Heart left ventricle (tissue), 16 donors: Measurements from ENCODE around the gene TRMT44. TPM values are rescaled to one million over a fixed set of nuclear protein-coding genes. Genes with fewer than 3 reads are reported as not detected.

ENCODE experiments used
- ATAC-seq, 4 donors: fragments of 200-7000 bp; cut with Tn5 transposase; one replicate each; pipeline ENCODE4 v1.9.1; 2020 to 2022; ENCODE audit warnings: moderate library complexity in 4 of 4, mild to moderate bottlenecking in 3 of 4, moderate number of reproducible peaks in 1 of 4
- DNase-seq, 5 donors: peaks; one replicate each; pipeline ENCODE4 v3.0.0-alpha.2; 2020
- H3K27ac ChIP-seq, 12 donors: fragments of 200-600 bp; sonication (generic) in 4 of 12; one replicate each; pipeline versions ENCODE4 v1.5.0 to v1.8.0; 2016 to 2022; ENCODE audit warnings: mild to moderate bottlenecking in 2 of 12
- H3K27me3 ChIP-seq, 9 donors: fragments of 200-600 bp; sonication (generic) in 2 of 9; one replicate each; pipeline versions ENCODE4 v1.5.1 to v1.8.0; 2016 to 2022; ENCODE audit warnings: mild to moderate bottlenecking in 3 of 9
- H3K36me3 ChIP-seq, 9 donors: fragments of 200-600 bp; sonication (generic) in 2 of 9; one replicate each; pipeline versions ENCODE4 v1.5.0 to v1.8.0; 2018 to 2022; ENCODE audit warnings: mild to moderate bottlenecking in 2 of 9
- H3K4me1 ChIP-seq, 12 donors: fragments of 200-600 bp; sonication (generic) in 4 of 12; one replicate each; pipeline versions ENCODE4 v1.5.0 to v1.8.0; 2016 to 2022; ENCODE audit warnings: mild to moderate bottlenecking in 3 of 12
- H3K4me3 ChIP-seq, 12 donors: fragments of 200-600 bp; sonication (generic) in 4 of 12; one replicate each; pipeline versions ENCODE4 v1.5.0 to v1.8.0; 2017 to 2022; ENCODE audit warnings: mild to moderate bottlenecking in 9 of 12, moderate library complexity in 4 of 12
- H3K9me3 ChIP-seq, 12 donors: fragments of 200-600 bp; sonication (generic) in 4 of 12; one replicate each; pipeline versions ENCODE4 v1.5.0 to v1.8.0; 2016 to 2022; ENCODE audit warnings: mild to moderate bottlenecking in 1 of 12
- POLR2A ChIP-seq, 2 donors: fragments of 450-650 bp; IDR thresholded peaks; one replicate each; pipeline ENCODE4 v1.6.1; 2017; ENCODE audit warnings: antibody characterized with exemption in 2 of 2, mild to moderate bottlenecking in 2 of 2, moderate library complexity in 2 of 2
- WGBS, 4 donors: extraction: QIAGEN DNeasy Blood & Tissue Kit in 2 of 4; methylation state at CpG; one replicate each; pipeline versions ENCODE4 v1.1.5 to v1.1.7; 2013 to 2018; 5-methylcytosine and 5-hydroxymethylcytosine counted together
- intact Hi-C, 10 donors: fragments of 100-400 bp; cut with DNase I; formaldehyde crosslinking; loops; one replicate each; pipeline versions ENCODE4 v1.11.1 to v1.14.2; 2022
- polyA plus RNA-seq, 2 donors: library from polyadenylated mRNA; stranded (reverse); fragments of 200-250 nt; gene quantifications; one replicate each; pipeline ENCODE4 v1.2.3, GENCODE V29; 2013
- total RNA-seq, 9 donors: library from RNA; depleted of rRNA in 2 of 9; stranded (reverse); fragments of >200 nt in 2 of 9; fragmentation: NEBNext Ultra II Directional in 3 of 9; extraction: Animal tissue kit (Norgen Biotek cat#: 25700) in 3 of 9; gene quantifications; one replicate each; pipeline versions ENCODE4 v1.1.0 to v1.2.4, GENCODE V29; 2016 to 2023
- TF ChIP-seq, protein P1 (sequence below), 12 donors: fragments of 200-600 bp; sonication (generic) in 4 of 12; IDR thresholded peaks; one replicate each; pipeline versions ENCODE4 v1.5.0 to v1.8.0; 2018 to 2022; ENCODE audit warnings: antibody characterized with exemption in 12 of 12, mild to moderate bottlenecking in 5 of 12
- donor health status: ischemic (EF 13 %, LVEDD 7.1; RV severe dilation, severe dysfunction).
- donor health status: healthy with polysubstance abuse.
- donor health status: DM: no; HTN: yes; CAD: no.
- donor health status: DM: no; HTN: no; CAD: no.
- donor health status: ischemic (EF 25% LVEDD 6.9; RV normal size, moderate dysfunction).
- donor health status: ischemic (EF 25% LVEDD 5.7; RV mildly dilated, moderate dysfunction).
- donor health status: healthy.
- donor health status: DM: yes; HTN: yes; CAD: no.
- donor health status: ischemic (EF 35%, LVEDD 5.7; RV mildly dilated, moderate dysfunction).
- donor health status: nonischemic (EF 11% LVEDD 7.7; RV severe dilation, severe dysfunction).
- donor health status: DM: yes; HTN: yes; CAD: no.
- donor health status: PGD.
- donor health status: ischemic (EF 29% LVEDD 5.4; RV normal size, mild dysfunction).
- donor health status: nonischemic (EF 23%, LVEDD 6.1; RV moderate dilation, normal function).

The TRMT44 gene
- total and polyA plus RNA-seq, 11 donors, result 6.1 to 11.7 (median 8.3) TPM

DNA sequence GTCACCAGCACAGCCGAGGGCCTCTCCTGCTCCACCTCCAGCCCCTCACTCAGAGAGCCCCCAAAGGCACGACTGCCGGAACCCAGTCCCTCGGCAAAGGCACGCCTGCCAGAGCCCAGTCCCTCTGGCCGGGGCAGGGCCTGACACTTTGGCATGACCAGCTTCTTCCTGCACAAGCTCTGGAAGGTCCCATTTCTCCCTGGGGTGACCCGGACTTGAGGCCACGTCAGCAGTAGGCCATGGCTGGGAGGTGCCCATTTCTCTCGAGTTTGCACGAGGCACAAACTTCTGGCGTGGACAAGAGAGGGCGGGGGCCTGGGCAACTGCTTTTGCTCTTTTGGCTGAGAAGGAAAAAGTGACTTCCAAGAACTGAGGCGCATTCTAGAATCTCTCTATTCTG is 77.4 kb downstream of the TRMT44 start:
- Histone ChIP-seq H3K27ac (no peak overlapping the region), H3K36me3 (no peaks in the 10 kb centered on the region), H3K4me3 (no peak overlapping the region), H3K27me3 (no peaks in the 10 kb centered on the region), H3K9me3 (peaks cover 0 to 22% (median 14%) of the 10 kb centered on the region in 12 donors), H3K4me1 (no peaks in the 10 kb centered on the region)
- DNase-seq (peak in 1 of 5 donors; percentile 53), ATAC-seq (no peak)
- intact Hi-C loops, result no loop called here
- TF ChIP-seq, protein P1, sequence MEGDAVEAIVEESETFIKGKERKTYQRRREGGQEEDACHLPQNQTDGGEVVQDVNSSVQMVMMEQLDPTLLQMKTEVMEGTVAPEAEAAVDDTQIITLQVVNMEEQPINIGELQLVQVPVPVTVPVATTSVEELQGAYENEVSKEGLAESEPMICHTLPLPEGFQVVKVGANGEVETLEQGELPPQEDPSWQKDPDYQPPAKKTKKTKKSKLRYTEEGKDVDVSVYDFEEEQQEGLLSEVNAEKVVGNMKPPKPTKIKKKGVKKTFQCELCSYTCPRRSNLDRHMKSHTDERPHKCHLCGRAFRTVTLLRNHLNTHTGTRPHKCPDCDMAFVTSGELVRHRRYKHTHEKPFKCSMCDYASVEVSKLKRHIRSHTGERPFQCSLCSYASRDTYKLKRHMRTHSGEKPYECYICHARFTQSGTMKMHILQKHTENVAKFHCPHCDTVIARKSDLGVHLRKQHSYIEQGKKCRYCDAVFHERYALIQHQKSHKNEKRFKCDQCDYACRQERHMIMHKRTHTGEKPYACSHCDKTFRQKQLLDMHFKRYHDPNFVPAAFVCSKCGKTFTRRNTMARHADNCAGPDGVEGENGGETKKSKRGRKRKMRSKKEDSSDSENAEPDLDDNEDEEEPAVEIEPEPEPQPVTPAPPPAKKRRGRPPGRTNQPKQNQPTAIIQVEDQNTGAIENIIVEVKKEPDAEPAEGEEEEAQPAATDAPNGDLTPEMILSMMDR (IDR thresholded peaks at IDR 0.05), result no peak
- no peak for TF ChIP-seq POLR2A (IDR thresholded peaks at IDR 0.05)
- WGBS, 4 donors, result 77 to 89% (median 82%) methylated on average over 9 to 13 of the region's 13 CpGs

DNA sequence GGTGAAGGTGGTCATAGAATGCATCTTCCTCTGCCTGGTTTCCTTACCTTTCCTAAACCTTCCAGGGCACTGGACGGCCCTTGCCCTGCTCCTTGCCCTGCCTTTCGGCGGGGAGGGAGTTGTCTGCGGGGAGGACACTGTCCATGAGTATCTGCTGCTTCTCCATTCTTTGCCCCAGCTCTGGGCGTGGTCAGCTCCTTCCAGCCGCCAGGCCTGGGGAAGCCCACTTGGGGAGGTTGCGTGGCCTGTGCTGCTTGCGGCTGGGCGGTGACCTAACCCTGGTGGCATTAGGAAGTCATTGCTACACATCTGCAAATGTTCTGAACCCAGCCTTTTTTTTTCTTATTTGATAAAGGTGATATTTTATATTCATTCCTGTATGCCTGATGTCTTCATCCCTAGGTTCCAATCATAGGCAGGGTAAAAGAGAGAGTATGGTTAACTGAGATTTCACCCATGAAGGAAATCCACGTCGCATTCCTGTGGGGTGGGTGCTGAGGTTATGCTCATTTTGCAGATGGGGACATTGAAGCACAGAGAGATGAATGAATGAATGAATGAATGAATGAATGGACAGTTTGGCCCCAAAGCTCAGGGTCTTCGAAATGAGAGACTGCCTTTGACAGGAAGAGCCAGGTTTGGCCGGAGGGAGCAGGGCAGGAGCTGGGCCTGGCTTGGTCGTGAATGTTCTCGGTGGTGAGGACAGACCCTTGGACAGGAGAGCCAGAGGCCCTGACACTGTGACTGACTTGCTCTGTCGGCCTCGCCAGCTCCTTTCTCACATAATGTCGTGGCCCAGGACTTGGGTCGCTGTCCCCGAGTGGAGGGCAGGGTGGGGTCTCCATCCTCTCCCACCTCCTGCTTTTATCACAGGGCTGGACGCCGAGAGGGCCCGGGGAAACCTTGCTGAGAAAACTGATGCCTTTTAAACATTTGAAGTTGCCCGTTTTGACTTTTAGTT is 81.9 kb downstream of the TRMT44 start:
- ATAC-seq (no peak), DNase-seq (peak in 2 of 5 donors; percentile 6 to 28)
- TF ChIP-seq, protein P1 (IDR thresholded peaks at IDR 0.05), result no peak
- TF ChIP-seq POLR2A (IDR thresholded peaks at IDR 0.05), result no peak
- peaks cover 0 to 3% (median 0%) of the 10 kb centered on the region in 9 donors for H3K27me3 ChIP-seq
- H3K27ac ChIP-seq, result no peak overlapping the region
- H3K36me3 ChIP-seq, result no peaks in the 10 kb centered on the region
- no peak overlapping the region for H3K4me3 ChIP-seq
- WGBS, 4 donors, result 81 to 85% (median 84%) methylated on average over 23 to 24 of the region's 24 CpGs
- H3K4me1 ChIP-seq, result no peaks in the 10 kb centered on the region
- H3K9me3 ChIP-seq, result peaks cover 0 to 22% (median 14%) of the 10 kb centered on the region in 12 donors
- intact Hi-C loops, result no loop called here

GRCh38 chr4:8523175-8523574 is 82.6 kb downstream of the TRMT44 start:
- intact Hi-C loops, result no loop called here
- Histone ChIP-seq H3K9me3 (peaks cover 0 to 22% (median 14%) of the 10 kb centered on the region in 12 donors), H3K36me3 (no peaks in the 10 kb centered on the region), H3K27me3 (peaks cover 0 to 3% (median 0%) of the 10 kb centered on the region in 9 donors), H3K4me1 (no peaks in the 10 kb centered on the region), H3K27ac (no peak overlapping the region), H3K4me3 (no peak overlapping the region)
- DNase-seq, result peak in 2 of 5 donors; percentile 12 to 40
- no peak for ATAC-seq
- no peak for TF ChIP-seq POLR2A (IDR thresholded peaks at IDR 0.05)
- TF ChIP-seq, protein P1 (IDR thresholded peaks at IDR 0.05), result no peak
- 80 to 86% (median 83%) methylated on average over 10 to 13 of the region's 13 CpGs for WGBS, 4 donors

DNA sequence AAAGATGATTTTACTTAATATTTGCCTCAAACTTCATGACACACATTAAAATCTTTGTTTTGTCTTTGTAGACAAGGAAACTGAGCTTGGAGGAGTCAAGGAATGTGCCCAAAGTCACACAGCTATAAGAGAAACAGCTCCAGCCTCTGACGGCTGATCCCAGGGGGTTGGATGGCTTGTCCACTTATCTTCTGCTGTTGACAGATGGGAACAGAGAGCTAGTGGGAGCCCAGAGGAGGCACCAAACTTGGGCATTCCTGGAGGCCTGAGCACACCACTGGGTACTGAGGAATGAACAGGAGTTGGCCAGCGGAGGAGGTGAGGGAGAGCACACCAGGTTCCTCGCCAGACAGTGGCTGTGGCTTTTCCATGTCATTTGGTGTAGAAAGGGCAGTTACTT is 83.2 kb downstream of the TRMT44 start:
- H3K36me3 ChIP-seq, result no peaks in the 10 kb centered on the region
- H3K27me3 ChIP-seq, result peaks cover 0 to 3% (median 0%) of the 10 kb centered on the region in 9 donors
- no peak for ATAC-seq
- peaks cover 0 to 25% (median 14%) of the 10 kb centered on the region in 12 donors for H3K9me3 ChIP-seq
- no peak for DNase-seq
- H3K27ac ChIP-seq, result no peak overlapping the region
- WGBS, 4 donors, result 64 to 72% (median 66%) methylated on average over 3 of the region's 3 CpGs
- no peak overlapping the region for H3K4me3 ChIP-seq
- intact Hi-C loops, result no loop called here
- TF ChIP-seq, protein P1 (IDR thresholded peaks at IDR 0.05), result no peak
- TF ChIP-seq POLR2A (IDR thresholded peaks at IDR 0.05), result no peak
- H3K4me1 ChIP-seq, result no peaks in the 10 kb centered on the region
